NCI-H1436 treated with DMSO at 0.1 percent for 48 hours (cell line): ENCODE data around the gene CENPM.
"Not testable (repeated sequence)": the region's sequence is repeated elsewhere in the genome, so short reads cannot be mapped to it uniquely, and the experiment has no call there.

ENCODE experiments used
- DNase-seq: peaks from one replicate; lab custom pipeline; 2025; lab: John Stamatoyannopoulos, UW

The CENPM gene

DNA sequence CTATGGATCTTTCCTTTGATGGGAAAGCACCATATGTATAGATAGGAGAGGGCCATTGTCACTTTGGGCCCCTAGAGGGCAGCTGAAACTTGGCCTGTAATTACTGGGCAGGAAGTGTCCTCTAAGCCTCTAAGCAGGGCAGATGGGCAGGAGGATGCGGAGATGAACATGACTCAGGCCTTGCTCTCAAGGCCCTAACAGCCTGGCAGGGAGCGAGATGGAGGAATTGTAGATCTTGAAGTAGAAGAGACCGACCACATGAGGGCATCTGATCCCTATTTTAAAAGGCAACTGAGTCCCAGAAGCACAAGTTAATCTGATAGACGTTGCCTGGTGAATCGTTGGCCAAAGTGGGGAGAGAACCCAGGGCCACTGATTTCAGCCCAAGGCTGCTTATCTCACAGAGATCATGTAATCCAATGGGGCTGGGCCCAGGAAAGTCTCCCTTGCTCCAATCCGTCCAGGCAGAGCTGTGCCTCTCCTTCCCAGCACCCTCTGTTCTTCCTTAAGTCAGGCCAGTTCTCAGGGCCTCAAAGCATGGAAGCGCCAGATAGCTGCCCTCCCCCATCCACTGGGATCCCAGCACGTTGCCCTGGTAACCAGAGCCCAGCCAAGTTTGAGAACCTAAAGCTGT is 19.8 kb upstream of the CENPM start:
- no peak for DNase-seq

DNA sequence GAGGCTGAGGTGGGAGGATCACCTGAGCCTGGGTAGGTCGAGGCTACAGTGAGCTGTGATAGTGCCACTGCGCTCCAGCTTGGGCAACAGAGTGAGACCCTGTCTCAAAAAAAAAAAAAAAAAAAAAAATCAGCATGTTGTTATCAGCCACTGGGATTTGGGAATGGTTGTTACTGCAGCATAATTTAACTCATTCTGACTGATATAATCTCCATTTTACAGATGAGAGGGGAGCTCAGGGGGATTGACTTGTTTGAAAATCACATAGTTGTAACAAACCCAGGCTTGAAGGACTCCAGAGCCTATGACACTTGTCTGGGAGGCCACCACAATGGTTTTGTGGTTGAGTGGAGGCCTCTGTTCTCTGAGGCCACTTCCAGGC is 19.3 kb upstream of the CENPM start:
- DNase-seq, result no peak

- no peak for DNase-seq
These were observed 17.1 kb upstream of the CENPM start for GRCh38 chr22:41964112-41964491.

DNA sequence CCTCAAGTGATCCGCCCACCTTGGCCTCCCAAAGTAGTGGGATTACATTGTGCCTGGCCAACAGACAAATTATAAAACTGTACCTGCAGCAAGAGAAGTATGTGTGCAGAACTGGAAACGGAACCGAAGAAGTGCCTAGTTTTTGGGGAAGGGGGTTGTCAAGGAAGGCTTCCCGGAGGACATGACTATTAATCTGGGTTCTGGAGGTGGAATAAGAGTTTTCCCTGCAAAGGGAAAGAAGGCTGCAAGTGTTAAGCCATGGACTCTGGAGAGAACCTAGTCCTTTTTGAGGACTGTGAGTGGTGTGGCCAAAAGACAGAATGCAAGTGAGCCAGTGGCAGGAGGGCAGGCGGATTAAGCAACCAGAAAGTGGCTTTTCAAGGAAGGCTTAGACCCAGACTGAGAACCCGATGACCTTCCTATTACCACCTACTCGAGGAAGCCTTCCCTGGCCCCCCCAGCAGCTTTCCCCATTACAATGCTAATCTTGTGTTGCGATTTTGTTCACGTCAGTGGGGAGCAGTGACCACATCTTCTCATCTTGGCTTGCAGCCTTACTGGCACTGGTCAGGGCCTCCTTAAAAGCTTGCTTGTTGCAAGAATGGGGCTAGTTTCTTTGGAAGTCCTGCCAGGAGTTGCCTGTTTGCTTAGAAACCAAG is 16.6 kb upstream of the CENPM start:
- DNase-seq, result no peak

- no peak for DNase-seq
These were observed 11.1 kb upstream of the CENPM start for GRCh38 chr22:41957941-41958556.

- no peak for DNase-seq
These were observed 5.8 kb upstream of the CENPM start for GRCh38 chr22:41952713-41953112.

DNA sequence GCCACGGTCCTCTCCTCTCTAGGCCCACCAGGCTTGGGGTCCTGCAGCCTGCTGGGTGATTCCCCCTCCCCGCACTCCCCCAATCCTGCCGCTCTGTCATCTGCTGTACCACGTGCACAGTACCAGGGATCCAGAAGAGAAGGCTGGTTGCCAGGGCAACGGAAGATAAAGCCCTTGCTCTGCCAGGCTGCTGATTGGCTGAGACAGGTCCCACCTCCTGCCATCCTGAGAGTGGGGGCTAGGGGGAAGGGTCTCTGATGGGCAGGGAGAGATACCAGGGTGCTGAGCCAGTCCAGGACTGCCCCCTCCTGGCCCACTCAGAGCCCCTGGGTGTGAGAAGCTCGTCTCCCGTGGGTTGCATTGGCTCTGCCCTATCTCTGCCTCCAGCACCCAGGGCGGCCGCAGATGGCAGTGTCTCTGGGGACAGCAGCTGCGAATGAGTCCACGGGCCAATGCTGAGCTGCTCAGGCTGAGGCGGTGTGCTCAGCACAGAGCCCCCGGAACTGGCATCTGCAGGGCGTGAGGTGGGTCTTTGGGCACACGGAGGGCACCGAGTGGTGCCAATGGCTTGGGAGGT is 5.0 kb upstream of the CENPM start, which contains the start of gene SMIM45:
Gene SMIM45, plus strand, starts transcription at position 253 of the 577 bp plus-strand sequence.
- peak; percentile 69 for DNase-seq

DNA sequence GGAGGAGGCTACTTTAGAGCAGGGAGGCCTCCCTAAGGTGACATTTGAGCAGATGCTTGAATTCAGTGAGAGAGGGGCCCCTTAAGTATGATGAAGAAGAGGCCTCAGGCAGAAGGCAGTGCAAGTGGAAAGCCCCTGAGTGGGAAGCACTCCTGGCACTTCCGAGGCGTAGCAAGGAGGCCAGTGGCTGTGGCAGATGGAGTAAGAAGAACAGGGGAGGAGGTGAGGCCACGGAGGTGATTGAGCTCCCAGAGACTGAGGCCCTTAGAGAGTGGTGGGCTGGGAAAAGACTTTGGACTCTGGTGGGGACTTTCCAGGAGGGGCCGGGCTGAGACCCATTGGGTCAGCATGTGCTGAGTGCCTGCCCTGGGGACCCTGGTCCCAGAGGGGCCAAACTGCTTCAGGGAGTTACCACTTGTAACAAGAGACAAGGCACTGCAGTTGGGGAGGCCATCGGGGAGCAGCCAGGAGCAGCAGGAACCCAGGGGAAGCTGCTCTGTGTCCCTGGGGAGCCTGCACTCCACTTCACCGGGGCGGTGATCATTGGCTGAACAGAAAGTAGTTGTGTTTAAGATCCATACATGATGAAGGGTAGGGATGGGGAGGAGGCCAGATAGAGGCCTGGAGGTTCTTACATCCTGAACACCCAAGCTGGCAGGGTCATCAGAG is 2.5 kb upstream of the CENPM start:
- DNase-seq, result peak; percentile 68

DNA sequence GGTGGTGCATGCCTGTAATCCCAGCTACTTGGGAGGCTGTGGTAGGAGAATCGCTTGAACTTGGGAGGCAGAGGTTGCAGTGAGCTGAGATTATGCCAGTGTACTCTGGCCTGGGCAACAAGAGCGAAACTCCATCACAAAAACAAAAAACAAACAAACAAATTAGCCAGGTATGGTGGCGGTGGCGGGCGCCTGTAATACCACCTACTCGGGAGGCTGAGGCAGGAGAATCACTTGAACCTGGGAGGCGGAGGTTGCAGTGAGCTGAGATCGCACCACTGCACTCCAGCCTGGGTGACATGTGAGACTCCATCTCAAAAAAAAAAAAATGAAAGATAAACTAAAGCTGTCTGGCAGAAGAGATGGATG is 2.0 kb upstream of the CENPM start:
- DNase-seq, result not testable (repeated sequence)

DNA sequence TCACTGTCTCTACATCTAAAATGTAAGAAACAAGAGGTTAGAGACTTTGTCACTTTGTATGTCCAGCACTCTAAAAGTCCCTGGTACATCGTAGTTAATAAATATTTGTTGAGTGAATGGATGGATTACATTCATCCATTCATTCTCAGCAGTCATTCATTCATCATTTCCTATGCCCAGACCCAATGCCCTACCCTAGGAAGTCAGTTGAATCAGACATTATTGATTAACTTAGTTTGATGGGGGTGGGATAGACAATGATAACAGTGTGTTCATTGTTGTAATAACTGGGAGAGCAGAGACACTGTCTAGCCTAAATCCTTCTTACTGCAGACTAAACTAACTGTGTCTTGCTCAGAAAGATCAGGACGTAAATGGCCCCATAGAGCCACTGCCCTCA is 1.2 kb upstream of the CENPM start:
- DNase-seq, result no peak

- DNase-seq, result no peak
These were observed 600 bp upstream of the CENPM start for GRCh38 chr22:41947424-41948080.

DNA sequence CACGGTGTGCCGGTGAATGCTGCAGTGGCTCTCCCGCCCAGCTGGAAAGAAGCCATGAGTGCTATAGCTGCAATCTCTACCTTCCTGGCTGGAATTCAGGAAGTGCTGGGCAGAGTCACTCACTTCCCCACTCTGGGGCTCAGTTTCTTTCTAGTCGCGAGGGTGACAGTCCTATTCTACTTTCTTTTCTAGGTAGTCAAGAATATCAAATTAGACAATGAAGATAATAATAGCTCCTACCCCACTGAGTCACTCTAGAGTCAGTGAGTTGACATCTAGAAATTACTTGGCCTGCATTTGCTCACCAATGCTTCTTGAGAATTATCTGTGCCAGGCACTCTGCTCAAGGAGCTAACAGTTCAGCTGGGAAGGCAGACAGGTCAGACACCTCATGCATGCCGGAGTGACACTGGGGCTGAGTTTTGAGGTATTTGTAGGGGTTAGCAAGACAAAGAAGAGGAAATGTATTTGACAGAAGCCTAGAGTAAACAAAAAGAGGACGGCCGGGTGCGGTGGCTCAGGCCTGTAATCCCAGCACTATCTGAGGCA is 3.2 kb downstream of the CENPM start:
- no peak for DNase-seq

DNA sequence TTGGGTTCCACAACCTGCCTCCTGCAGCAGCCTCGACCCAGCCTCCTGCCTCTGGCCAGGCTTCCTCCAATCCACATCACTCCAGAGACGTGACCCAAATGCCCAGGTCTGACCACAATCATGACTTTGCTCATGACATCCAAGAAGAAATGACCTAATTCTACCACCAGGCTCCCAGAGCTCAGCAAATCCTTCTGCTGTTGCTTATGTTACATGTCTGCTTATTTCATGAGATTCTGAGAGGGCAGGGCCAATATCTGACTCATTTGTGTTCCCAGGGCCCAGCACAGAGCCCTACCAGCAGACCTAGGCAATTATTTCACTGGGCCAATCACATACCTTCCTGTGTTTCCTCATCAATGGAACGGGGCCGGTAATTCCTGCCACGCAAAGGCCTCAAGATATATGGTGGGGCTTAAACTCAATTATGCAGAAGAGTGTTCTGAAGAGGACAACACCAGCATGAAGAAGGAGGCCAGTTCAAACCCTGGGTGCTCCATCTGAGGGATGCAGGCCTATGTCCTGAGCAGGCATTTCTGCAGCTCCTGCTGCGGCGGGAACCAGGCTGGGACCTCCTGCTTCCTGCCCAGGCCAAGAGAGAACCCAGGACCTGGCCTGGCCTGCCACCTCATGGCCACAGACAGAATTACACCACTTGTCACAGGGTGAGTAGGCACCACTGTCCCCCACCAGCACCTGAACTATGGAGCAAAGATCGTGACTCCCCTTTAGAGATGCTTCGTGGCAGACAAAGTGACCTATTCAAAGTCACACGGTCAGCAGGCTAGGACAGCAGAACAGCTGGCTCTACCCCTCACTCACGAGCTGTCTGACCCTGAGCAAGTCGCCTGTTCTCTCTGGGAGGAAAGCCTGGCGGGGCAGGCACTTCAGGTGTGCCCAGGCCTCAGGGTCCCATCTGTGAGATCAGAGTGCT is 5.9 kb downstream of the CENPM start:
- no peak for DNase-seq

DNA sequence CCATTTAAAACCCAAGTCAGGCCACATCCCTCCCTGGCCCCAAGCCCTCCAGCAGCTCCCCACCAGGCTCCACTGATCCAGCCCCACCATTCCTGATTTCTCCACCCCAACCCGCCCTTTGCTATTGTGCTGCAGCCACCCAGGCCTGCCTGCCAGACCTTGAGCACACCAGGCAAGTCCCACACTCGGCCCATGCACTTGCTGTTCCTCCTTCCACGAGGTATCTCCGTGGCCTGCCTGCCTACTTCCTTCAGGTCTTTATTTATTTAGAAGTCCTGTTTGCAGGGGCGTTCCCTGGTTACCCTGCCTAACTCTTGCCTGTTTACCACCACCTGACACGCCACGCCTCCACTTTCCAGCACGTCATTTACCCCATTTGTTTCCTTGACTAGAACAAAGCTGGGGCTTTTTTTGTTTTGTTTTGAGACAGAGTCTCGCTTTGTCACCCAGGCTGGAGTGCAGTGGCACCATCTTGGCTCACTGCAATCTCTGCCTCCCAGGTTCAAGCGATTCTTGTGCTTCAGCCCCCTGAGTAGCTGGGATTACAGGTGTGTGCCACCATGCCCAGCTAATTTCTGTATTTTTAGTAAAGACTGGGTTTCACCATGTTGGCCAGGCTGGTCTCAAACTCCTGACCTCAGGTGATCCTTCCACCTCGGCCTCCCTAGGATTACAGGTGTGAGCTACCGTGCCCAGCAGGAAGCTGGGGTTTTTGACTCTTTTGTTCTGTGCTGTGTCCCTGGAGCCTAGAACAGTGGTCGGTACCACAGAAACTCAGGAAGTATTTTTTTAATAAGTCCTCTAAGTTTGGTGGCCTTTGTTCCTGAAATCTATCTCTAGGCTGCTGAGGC is 6.7 kb downstream of the CENPM start:
- DNase-seq, result no peak

DNA sequence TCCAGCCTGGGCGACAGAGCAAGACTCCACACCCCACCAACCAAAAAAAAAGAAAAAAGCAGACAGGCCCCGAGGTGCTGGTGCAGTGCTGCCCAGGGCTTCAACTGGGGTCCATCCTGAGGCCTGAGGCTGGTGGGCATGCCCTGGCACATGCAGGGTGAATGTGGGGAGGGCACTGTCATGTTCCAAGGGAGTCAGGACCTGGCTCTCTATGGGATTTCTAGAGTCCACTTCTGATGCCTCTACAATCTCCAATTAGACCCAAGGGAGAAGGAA is 10.1 kb downstream of the CENPM start:
- no peak for DNase-seq

GRCh38 chr22:41935509-41935908 is 11.4 kb downstream of the CENPM start:
- DNase-seq, result no peak

DNA sequence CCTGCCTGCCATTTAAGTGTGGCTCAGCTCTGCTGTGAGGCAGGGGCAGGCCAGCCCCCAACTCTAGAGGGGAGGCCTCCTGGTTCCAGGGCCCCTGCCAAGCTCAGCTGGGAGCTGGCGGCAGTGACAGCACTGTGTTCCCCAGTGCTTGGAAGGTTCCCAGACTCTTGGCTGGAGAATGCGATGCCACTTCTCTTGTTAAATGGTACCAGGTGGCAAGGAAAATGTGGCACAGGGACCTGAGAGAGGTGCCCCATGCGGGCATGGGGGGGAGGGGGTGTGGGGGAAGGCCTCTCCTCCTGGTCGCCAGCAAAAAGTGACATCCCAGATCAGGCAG is 12.0 kb downstream of the CENPM start:
- DNase-seq, result no peak

DNA sequence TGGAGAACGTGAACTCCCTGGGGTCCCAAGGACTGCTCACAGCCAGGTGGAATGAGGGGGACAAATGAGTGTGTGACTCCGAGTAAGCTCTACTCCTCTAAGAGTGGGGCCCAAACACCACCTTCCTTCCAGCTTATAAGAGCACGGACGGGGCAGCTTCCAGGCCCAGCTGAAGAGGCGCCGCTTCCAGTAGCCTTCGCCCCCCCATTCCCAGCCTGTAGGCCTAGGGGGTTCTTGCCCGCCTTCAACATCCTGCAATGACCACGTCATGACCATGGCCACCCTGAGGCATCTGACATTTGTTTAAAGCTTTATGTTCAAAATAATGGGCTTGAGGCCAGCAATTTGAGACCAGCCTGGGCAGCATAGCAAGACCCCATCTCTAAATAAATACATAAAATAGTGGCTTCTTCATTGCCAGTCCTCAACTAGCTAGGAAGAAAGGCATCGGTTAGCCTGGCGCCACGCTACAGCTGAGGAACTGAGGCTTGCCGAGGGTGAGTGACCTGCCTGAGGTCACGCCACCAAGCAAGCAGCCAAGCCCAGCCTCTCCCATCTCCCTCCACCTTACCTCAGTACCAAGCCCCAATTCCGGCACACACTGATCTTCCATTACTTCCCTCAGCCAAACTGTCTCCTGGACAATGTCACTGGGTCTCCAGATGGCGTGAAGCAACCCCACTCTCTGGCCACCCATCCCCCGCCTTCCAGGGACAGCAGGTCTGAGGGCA is 12.5 kb downstream of the CENPM start:
- no peak for DNase-seq

DNA sequence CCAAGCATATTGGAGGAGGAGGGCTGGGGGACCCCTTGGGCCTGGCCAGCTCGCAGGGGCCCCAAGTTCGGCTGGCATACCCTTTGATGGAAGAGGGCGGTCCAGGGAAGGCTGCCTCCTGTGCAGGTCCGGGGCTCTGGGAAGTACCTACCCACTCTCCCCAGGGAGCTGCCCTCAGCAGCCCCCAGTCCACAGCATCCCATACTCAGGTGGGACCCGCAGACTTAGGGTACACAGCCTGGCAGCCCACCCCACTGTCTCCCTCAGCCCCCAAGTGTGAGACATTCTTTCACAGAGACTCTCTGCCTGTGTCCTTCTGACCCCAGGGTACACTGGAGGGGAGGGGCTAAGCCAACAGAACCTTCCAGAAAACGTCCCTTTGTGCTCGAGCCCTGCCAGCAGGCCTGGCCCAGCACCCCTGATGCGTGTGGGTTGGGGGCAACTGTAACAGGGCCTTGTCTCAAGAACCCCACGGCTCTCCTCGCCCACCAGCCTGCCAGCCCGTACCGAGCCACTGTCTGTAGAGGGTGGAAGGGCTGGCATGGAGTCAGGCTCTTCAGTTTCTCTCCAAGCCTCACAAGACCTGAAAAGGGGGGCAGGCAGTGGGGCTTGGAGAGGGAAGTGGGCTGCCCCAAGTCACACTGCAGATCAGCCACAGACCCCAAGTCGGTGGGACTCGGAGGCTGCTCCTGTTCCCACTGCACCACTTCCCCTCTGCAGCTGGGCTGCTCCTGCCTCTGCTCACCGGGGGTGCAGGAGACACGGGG is 13.4 kb downstream of the CENPM start:
- no peak for DNase-seq
